Activated T-cell treated with anti-CD3 and anti-CD28 coated beads, Interleukin-2, amount 50 U/mL, for 1 hour (primary cell): ENCODE results near the gene COL9A3.

Experiments used
- DNase-seq: peaks from one replicate; pipeline ENCODE4 v3.0.0-alpha.2; 2020

COL9A3 gene

GRCh38 chr20:62825986-62826645 is 9.3 kb downstream of the COL9A3 start:
- no peak for DNase-seq

- DNase-seq: no peak
Measured at GRCh38 chr20:62826646-62827310, 9.9 kb downstream of the COL9A3 start.

GRCh38 chr20:62827311-62828038 is 10.6 kb downstream of the COL9A3 start:
- DNase-seq: no peak

- no peak for DNase-seq
Measured at GRCh38 chr20:62828051-62828450, 11.2 kb downstream of the COL9A3 start.

- no peak for DNase-seq
Measured at GRCh38 chr20:62828511-62829230, 11.8 kb downstream of the COL9A3 start.

- DNase-seq: no peak
Measured at GRCh38 chr20:62829231-62830230, 12.7 kb downstream of the COL9A3 start.

GRCh38 chr20:62830251-62830650 is 13.4 kb downstream of the COL9A3 start:
- no peak for DNase-seq

GRCh38 chr20:62830821-62831220 is 14.0 kb downstream of the COL9A3 start:
- DNase-seq: no peak

GRCh38 chr20:62831361-62831788 is 14.5 kb downstream of the COL9A3 start:
- DNase-seq: no peak

GRCh38 chr20:62831854-62832211 is 15.0 kb downstream of the COL9A3 start:
- no peak for DNase-seq

- DNase-seq: no peak
Measured at GRCh38 chr20:62832212-62832922, 15.5 kb downstream of the COL9A3 start.

GRCh38 chr20:62832951-62833391 is 16.1 kb downstream of the COL9A3 start:
- no peak for DNase-seq

- DNase-seq: no peak
Measured at GRCh38 chr20:62834967-62835730, 18.3 kb downstream of the COL9A3 start.

- no peak for DNase-seq
Measured at GRCh38 chr20:62835931-62836861, 19.3 kb downstream of the COL9A3 start.

- no peak for DNase-seq
Measured at GRCh38 chr20:62836967-62837490, 20.2 kb downstream of the COL9A3 start.

GRCh38 chr20:62837790-62838127 is 20.9 kb downstream of the COL9A3 start:
- DNase-seq: no peak

- no peak for DNase-seq
Measured at GRCh38 chr20:62838128-62838891, 21.5 kb downstream of the COL9A3 start.

GRCh38 chr20:62839261-62839660 is 22.4 kb downstream of the COL9A3 start:
- no peak for DNase-seq
